ENCODE results near the gene LRCH1.
"Not testable (repeated sequence)": the region's sequence is repeated elsewhere in the genome, so short reads cannot be mapped to it uniquely, and the experiment has no call there.

The LRCH1 gene

GRCh38 chr13:46739447-46740098, 186.6 kb downstream of the LRCH1 start:
- no peaks in the 10 kb centered on the region for H3K4me1 Mint-ChIP-seq (ENCODE audit: low read depth)
- peaks cover 76% of the 10 kb centered on the region for H3K36me3 Mint-ChIP-seq (ENCODE audit: low read depth)
- H3K27me3 Mint-ChIP-seq = no peaks in the 10 kb centered on the region
- no peak overlapping the region for H3K27ac Mint-ChIP-seq
- no peak for DNase-seq
- H3K9me3 Mint-ChIP-seq = no peaks in the 10 kb centered on the region
- H3K4me3 Mint-ChIP-seq = no peak overlapping the region

DNA sequence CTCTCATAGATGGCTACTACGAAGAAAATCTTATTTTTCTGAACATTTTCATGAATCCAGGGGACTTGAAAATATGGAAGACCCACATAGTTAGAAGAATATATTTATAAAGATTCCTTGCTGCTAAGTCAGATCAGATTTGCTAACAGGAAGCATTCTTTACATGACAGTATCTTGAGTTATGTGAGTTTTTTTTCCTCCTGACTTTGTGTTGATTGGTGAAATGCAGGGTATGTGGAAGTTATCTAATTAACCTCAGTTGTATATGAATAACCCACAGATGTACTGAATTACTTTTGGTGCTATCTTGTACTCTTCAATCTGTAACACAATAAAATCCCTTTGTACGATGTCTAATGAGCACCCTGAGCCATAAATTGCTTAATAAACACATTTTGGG, 190.2 kb downstream of the LRCH1 start:
- H3K4me1 Mint-ChIP-seq (ENCODE audit: low read depth) = no peaks in the 10 kb centered on the region
- no peaks in the 10 kb centered on the region for H3K9me3 Mint-ChIP-seq
- no peak overlapping the region for H3K27ac Mint-ChIP-seq
- no peak for DNase-seq
- no peak overlapping the region for H3K4me3 Mint-ChIP-seq
- peaks cover 73% of the 10 kb centered on the region for H3K36me3 Mint-ChIP-seq (ENCODE audit: low read depth)
- H3K27me3 Mint-ChIP-seq = no peaks in the 10 kb centered on the region

GRCh38 chr13:46745062-46745461, 192.1 kb downstream of the LRCH1 start:
- H3K36me3 Mint-ChIP-seq (ENCODE audit: low read depth) = peaks cover 76% of the 10 kb centered on the region
- no peak overlapping the region for H3K4me3 Mint-ChIP-seq
- H3K27me3 Mint-ChIP-seq = no peaks in the 10 kb centered on the region

DNA sequence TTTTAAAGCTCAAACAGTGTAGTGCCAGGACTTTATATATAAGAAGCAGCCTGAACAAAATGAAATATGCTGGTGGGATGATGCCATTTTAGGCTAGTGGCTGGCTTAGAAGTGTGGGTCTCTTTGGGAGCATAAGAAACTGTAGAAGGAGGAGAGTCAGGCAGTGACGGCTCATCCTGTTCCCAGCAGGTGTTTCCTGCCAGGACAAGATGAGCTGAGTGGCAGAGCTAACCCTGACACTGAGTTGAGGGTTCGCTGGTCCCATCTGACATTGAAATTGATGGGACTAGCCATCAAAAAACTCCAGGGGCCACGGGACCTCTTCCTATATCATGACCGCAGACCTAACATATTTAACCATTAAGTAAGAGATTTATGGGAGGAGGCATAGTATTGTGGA, 192.7 kb downstream of the LRCH1 start:
- no peaks in the 10 kb centered on the region for H3K27me3 Mint-ChIP-seq
- H3K9me3 Mint-ChIP-seq = no peaks in the 10 kb centered on the region
- H3K4me1 Mint-ChIP-seq (ENCODE audit: low read depth) = peaks cover 8% of the 10 kb centered on the region
- no peak overlapping the region for H3K4me3 Mint-ChIP-seq
- no peak for DNase-seq
- peaks cover 81% of the 10 kb centered on the region for H3K36me3 Mint-ChIP-seq (ENCODE audit: low read depth)
- H3K27ac Mint-ChIP-seq = no peak overlapping the region

More at GRCh38 chr13:46745062-46745461, 192.1 kb downstream of the LRCH1 start:
- DNase-seq = no peak
- peaks cover 4% of the 10 kb centered on the region for H3K4me1 Mint-ChIP-seq (ENCODE audit: low read depth)
- no peak overlapping the region for H3K27ac Mint-ChIP-seq
- H3K9me3 Mint-ChIP-seq = no peaks in the 10 kb centered on the region

GRCh38 chr13:46747031-46747820, 194.3 kb downstream of the LRCH1 start:
- Mint-ChIP-seq H3K9me3 (no peaks in the 10 kb centered on the region), H3K27ac (no peak overlapping the region), H3K27me3 (no peaks in the 10 kb centered on the region), H3K4me1 (ENCODE audit: low read depth) (peaks cover 21% of the 10 kb centered on the region), H3K4me3 (no peak overlapping the region), H3K36me3 (ENCODE audit: low read depth) (peaks cover 79% of the 10 kb centered on the region)
- DNase-seq = no peak

DNA sequence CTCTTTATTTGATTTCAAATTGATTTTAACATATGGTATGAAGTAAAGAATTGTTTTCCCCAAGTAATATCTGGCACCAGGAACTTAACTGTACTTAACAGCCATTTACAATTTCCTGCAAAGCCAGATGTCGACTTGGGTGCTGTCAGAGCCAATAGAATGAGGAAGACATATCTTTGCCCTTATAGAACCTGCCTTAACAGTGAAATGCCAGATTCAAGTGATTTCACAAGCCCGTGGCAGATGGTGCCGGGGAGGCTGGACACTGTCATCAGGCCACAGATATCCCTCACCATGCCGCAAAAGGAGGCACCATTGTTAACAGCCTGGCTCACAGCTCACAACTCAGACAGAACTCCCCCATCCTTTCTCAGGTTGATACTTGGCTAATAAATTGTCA, 195.3 kb downstream of the LRCH1 start:
- Mint-ChIP-seq H3K9me3 (no peaks in the 10 kb centered on the region), H3K4me1 (ENCODE audit: low read depth) (peaks cover 23% of the 10 kb centered on the region), H3K4me3 (no peak overlapping the region), H3K27ac (no peak overlapping the region), H3K36me3 (ENCODE audit: low read depth) (peaks cover 71% of the 10 kb centered on the region), H3K27me3 (no peaks in the 10 kb centered on the region)
- no peak for DNase-seq

- Mint-ChIP-seq H3K4me3 (no peak overlapping the region), H3K27ac (no peak overlapping the region), H3K36me3 (ENCODE audit: low read depth) (peaks cover 67% of the 10 kb centered on the region), H3K9me3 (no peaks in the 10 kb centered on the region), H3K4me1 (ENCODE audit: low read depth) (peaks cover 23% of the 10 kb centered on the region), H3K27me3 (no peaks in the 10 kb centered on the region)
- no peak for DNase-seq
These were observed 197.0 kb downstream of the LRCH1 start for GRCh38 chr13:46749951-46750350.

- Mint-ChIP-seq H3K27ac (peak overlapping the region; percentile 60), H3K4me1 (ENCODE audit: low read depth) (peaks cover 23% of the 10 kb centered on the region), H3K36me3 (ENCODE audit: low read depth) (peaks cover 48% of the 10 kb centered on the region), H3K9me3 (no peaks in the 10 kb centered on the region), H3K27me3 (no peaks in the 10 kb centered on the region), H3K4me3 (no peak overlapping the region)
- peak; percentile 61 for DNase-seq
These were observed 199.1 kb downstream of the LRCH1 start for GRCh38 chr13:46751811-46752635.

GRCh38 chr13:46753137-46753536, 200.2 kb downstream of the LRCH1 start:
- H3K4me1 Mint-ChIP-seq (ENCODE audit: low read depth) = peaks cover 23% of the 10 kb centered on the region
- H3K4me3 Mint-ChIP-seq = no peak overlapping the region
- no peak overlapping the region for H3K27ac Mint-ChIP-seq
- no peaks in the 10 kb centered on the region for H3K27me3 Mint-ChIP-seq
- H3K9me3 Mint-ChIP-seq = no peaks in the 10 kb centered on the region
- peaks cover 42% of the 10 kb centered on the region for H3K36me3 Mint-ChIP-seq (ENCODE audit: low read depth)
- DNase-seq = no peak

GRCh38 chr13:46753917-46754316, 200.9 kb downstream of the LRCH1 start:
- no peaks in the 10 kb centered on the region for H3K9me3 Mint-ChIP-seq
- no peaks in the 10 kb centered on the region for H3K27me3 Mint-ChIP-seq
- DNase-seq = no peak
- no peak overlapping the region for H3K4me3 Mint-ChIP-seq
- peaks cover 23% of the 10 kb centered on the region for H3K4me1 Mint-ChIP-seq (ENCODE audit: low read depth)
- no peak overlapping the region for H3K27ac Mint-ChIP-seq
- peaks cover 35% of the 10 kb centered on the region for H3K36me3 Mint-ChIP-seq (ENCODE audit: low read depth)

- Mint-ChIP-seq H3K27ac (no peak overlapping the region), H3K4me1 (ENCODE audit: low read depth) (peaks cover 21% of the 10 kb centered on the region), H3K9me3 (no peaks in the 10 kb centered on the region), H3K4me3 (no peak overlapping the region), H3K36me3 (ENCODE audit: low read depth) (peaks cover 30% of the 10 kb centered on the region), H3K27me3 (no peaks in the 10 kb centered on the region)
- no peak for DNase-seq
These were observed 201.8 kb downstream of the LRCH1 start for GRCh38 chr13:46754812-46755211.

DNA sequence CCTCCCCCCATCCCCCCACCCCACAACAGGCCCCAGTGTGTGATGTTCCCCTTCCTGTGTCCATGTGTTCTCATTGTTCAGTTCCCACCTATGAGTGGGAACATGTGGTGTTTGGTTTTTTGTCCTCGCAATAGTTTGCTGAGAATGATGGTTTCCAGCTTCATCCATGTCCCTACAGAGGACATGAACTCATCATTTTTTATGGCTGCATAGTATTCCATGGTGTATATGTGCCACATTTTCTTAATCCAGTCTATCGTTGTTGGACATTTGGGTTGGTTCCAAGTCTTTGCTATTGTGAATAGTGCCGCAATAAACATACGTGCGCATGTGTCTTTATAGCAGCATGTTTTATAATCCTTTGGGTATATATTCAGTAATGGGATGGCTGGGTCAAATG, 202.5 kb downstream of the LRCH1 start:
- H3K27me3 Mint-ChIP-seq, H3K27ac Mint-ChIP-seq, H3K9me3 Mint-ChIP-seq, H3K4me3 Mint-ChIP-seq, DNase-seq: not testable (repeated sequence)
- Mint-ChIP-seq H3K36me3 (ENCODE audit: low read depth) (peaks cover 24% of the 10 kb centered on the region), H3K4me1 (ENCODE audit: low read depth) (peaks cover 17% of the 10 kb centered on the region)

GRCh38 chr13:46756977-46757376, 204.0 kb downstream of the LRCH1 start:
- Mint-ChIP-seq H3K27me3 (no peaks in the 10 kb centered on the region), H3K27ac (no peak overlapping the region), H3K36me3 (ENCODE audit: low read depth) (peaks cover 12% of the 10 kb centered on the region), H3K9me3 (no peaks in the 10 kb centered on the region), H3K4me1 (ENCODE audit: low read depth) (peaks cover 5% of the 10 kb centered on the region), H3K4me3 (no peak overlapping the region)
- no peak for DNase-seq

DNA sequence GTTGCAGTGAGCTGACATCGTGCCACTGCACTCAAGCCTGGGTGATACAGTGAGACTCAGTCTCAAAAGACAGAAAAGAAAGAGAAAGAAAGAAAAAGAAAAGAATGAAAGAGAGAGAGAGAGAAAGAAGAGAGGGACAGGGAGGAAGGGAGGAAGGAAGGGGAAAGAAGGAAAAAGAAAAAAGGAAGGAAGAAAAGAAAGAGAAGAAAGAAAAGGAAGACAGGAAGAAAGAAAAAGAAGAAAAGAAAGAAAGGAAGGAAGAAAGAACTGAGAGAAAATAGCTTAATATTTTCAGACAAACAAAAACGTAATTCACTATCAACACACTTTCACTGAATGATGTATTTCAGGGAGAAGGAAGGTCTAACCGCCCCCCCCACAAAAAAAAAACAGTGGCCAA, 204.7 kb downstream of the LRCH1 start:
- no peaks in the 10 kb centered on the region for H3K9me3 Mint-ChIP-seq
- H3K27me3 Mint-ChIP-seq = no peaks in the 10 kb centered on the region
- peaks cover 1% of the 10 kb centered on the region for H3K4me1 Mint-ChIP-seq (ENCODE audit: low read depth)
- H3K36me3 Mint-ChIP-seq (ENCODE audit: low read depth) = peaks cover 9% of the 10 kb centered on the region
- DNase-seq = no peak
- H3K27ac Mint-ChIP-seq = no peak overlapping the region
- H3K4me3 Mint-ChIP-seq = no peak overlapping the region

DNA sequence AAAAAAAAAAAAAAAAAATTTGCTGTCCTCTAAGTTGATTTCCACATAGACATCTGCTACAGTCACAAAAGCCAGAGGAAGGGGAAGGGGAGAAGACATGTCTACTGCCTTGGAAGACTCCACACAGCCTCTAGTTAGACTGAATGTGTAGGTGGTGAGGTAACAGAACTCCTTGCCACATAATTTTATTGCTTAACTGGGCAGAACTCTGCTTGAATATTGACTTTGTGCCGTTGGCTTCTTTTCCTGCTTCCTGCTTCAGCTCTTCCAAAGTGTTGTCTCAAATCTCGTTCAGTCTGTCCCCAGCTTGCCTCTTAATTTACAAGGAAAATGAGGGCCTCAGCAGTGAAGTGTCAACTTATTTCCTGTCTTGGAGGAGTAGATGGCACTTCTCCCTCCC, 206.9 kb downstream of the LRCH1 start:
- H3K36me3 Mint-ChIP-seq (ENCODE audit: low read depth) = no peaks in the 10 kb centered on the region
- no peak overlapping the region for H3K27ac Mint-ChIP-seq
- no peaks in the 10 kb centered on the region for H3K27me3 Mint-ChIP-seq
- no peak overlapping the region for H3K4me3 Mint-ChIP-seq
- H3K9me3 Mint-ChIP-seq = no peaks in the 10 kb centered on the region
- no peak for DNase-seq
- no peaks in the 10 kb centered on the region for H3K4me1 Mint-ChIP-seq (ENCODE audit: low read depth)

Data from activated T-cell treated with anti-CD3 and anti-CD28 coated beads, Interleukin-2, amount 50 U/mL, for 24 hours (primary cell).